Parathyroid adenoma (tissue), 2 donors: ENCODE data around the gene FGF8.

ENCODE experiments used
- H2AFZ ChIP-seq: fragments of 300-600 bp; sonication (generic); one replicate; pipeline ENCODE4 v1.7.0; 2017; ENCODE audit warnings: antibody characterized with exemption, mild to moderate bottlenecking
- H3K27ac ChIP-seq: fragments of 300-600 bp; sonication (generic); one replicate; pipeline ENCODE4 v1.7.0; 2017
- H3K27me3 ChIP-seq: fragments of 300-600 bp; sonication (generic); one replicate; pipeline ENCODE4 v1.7.0; 2017; ENCODE audit warnings: low read length; ENCODE audit not compliant: control insufficient read depth, insufficient read depth
- H3K36me3 ChIP-seq: fragments of 300-600 bp; sonication (generic); one replicate; pipeline ENCODE4 v1.7.0; 2017; ENCODE audit warnings: low read length; ENCODE audit not compliant: control insufficient read depth, insufficient read depth
- H3K4me1 ChIP-seq: fragments of 300-600 bp; sonication (generic); one replicate; pipeline ENCODE4 v1.7.0; 2017; ENCODE audit warnings: control low read depth
- H3K4me2 ChIP-seq: fragments of 300-600 bp; sonication (generic); one replicate; pipeline ENCODE4 v1.7.0; 2017; ENCODE audit warnings: low read length
- H3K4me3 ChIP-seq: fragments of 300-600 bp; sonication (generic); one replicate; pipeline ENCODE4 v1.7.0; 2017; ENCODE audit warnings: low read depth, low read length
- H3K79me2 ChIP-seq: fragments of 300-600 bp; sonication (generic); one replicate; pipeline ENCODE4 v1.7.0; 2017; ENCODE audit warnings: control low read depth
- H3K9ac ChIP-seq: fragments of 300-600 bp; sonication (generic); one replicate; pipeline ENCODE4 v1.7.0; 2017; ENCODE audit warnings: mild to moderate bottlenecking
- H3K9me3 ChIP-seq: fragments of 300-600 bp; sonication (generic); one replicate; pipeline ENCODE4 v1.7.0; 2017; ENCODE audit warnings: low read length; ENCODE audit not compliant: control insufficient read depth
- TF ChIP-seq, protein P1 (sequence below): fragments of 300-600 bp; sonication (generic); IDR thresholded peaks from one replicate; pipeline ENCODE4 v1.7.0; 2017; ENCODE audit warnings: antibody characterized with exemption, mild to moderate bottlenecking
- donor health status: primary hyperparathyroidism.

Gene FGF8

DNA sequence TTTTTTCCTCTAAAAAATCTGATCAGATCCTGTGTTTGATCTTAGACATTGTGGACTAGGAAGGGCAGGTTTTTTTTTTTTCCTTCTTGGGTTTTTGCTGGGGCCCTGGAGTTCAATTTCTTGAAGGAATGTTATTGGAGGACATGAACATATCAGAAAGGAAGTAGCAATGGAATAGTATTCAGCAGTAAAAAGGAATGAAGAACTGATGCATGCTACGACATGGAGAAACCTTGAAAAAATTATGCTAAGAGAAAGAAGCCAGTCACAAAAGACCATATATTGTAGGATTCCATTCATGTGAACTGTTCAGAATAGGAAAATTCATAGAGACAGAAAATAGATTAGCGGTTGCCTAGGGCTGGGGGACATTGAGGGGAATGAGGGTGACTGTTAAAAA lies 34.0 kb downstream of the FGF8 start:
- no peaks in the 10 kb centered on the region for H3K79me2 ChIP-seq
- TF ChIP-seq, protein P1, sequence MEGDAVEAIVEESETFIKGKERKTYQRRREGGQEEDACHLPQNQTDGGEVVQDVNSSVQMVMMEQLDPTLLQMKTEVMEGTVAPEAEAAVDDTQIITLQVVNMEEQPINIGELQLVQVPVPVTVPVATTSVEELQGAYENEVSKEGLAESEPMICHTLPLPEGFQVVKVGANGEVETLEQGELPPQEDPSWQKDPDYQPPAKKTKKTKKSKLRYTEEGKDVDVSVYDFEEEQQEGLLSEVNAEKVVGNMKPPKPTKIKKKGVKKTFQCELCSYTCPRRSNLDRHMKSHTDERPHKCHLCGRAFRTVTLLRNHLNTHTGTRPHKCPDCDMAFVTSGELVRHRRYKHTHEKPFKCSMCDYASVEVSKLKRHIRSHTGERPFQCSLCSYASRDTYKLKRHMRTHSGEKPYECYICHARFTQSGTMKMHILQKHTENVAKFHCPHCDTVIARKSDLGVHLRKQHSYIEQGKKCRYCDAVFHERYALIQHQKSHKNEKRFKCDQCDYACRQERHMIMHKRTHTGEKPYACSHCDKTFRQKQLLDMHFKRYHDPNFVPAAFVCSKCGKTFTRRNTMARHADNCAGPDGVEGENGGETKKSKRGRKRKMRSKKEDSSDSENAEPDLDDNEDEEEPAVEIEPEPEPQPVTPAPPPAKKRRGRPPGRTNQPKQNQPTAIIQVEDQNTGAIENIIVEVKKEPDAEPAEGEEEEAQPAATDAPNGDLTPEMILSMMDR, result no peak
- H3K9ac ChIP-seq, result no peak overlapping the region
- no peak overlapping the region for H3K4me3 ChIP-seq
- no peak overlapping the region for H3K4me2 ChIP-seq
- no peaks in the 10 kb centered on the region for H3K4me1 ChIP-seq
- no peak overlapping the region for H2AFZ ChIP-seq
- H3K36me3 ChIP-seq, result no peaks in the 10 kb centered on the region
- H3K27me3 ChIP-seq, result no peaks in the 10 kb centered on the region
- no peak overlapping the region for H3K27ac ChIP-seq
- H3K9me3 ChIP-seq, result no peaks in the 10 kb centered on the region

GRCh38 chr10:101736666-101737065 lies 39.2 kb downstream of the FGF8 start:
- TF ChIP-seq, protein P1, result no peak
- Histone ChIP-seq H3K9me3 (no peaks in the 10 kb centered on the region), H2AFZ (no peak overlapping the region), H3K9ac (no peak overlapping the region), H3K36me3 (no peaks in the 10 kb centered on the region), H3K4me3 (no peak overlapping the region), H3K27ac (no peak overlapping the region), H3K4me1 (no peaks in the 10 kb centered on the region), H3K4me2 (no peak overlapping the region), H3K27me3 (no peaks in the 10 kb centered on the region), H3K79me2 (no peaks in the 10 kb centered on the region)

GRCh38 chr10:101732096-101732495 lies 43.8 kb downstream of the FGF8 start:
- Histone ChIP-seq H3K4me3 (no peak overlapping the region), H3K79me2 (no peaks in the 10 kb centered on the region), H3K36me3 (no peaks in the 10 kb centered on the region), H3K27ac (no peak overlapping the region), H3K27me3 (no peaks in the 10 kb centered on the region), H3K9me3 (no peaks in the 10 kb centered on the region), H3K4me2 (no peak overlapping the region), H2AFZ (no peak overlapping the region), H3K4me1 (no peaks in the 10 kb centered on the region), H3K9ac (no peak overlapping the region)
- TF ChIP-seq, protein P1, result no peak

- H2AFZ ChIP-seq, result no peak overlapping the region
- no peak overlapping the region for H3K9ac ChIP-seq
- peaks cover 2% of the 10 kb centered on the region for H3K4me1 ChIP-seq
- H3K4me3 ChIP-seq, result no peak overlapping the region
- no peak overlapping the region for H3K27ac ChIP-seq
- H3K79me2 ChIP-seq, result no peaks in the 10 kb centered on the region
- no peaks in the 10 kb centered on the region for H3K27me3 ChIP-seq
- no peak overlapping the region for H3K4me2 ChIP-seq
- TF ChIP-seq, protein P1, result no peak
- H3K36me3 ChIP-seq, result no peaks in the 10 kb centered on the region
- H3K9me3 ChIP-seq, result no peaks in the 10 kb centered on the region
Observed at GRCh38 chr10:101726115-101726387, 49.9 kb downstream of the FGF8 start.

- Histone ChIP-seq H3K4me2 (no peak overlapping the region), H3K4me3 (no peak overlapping the region), H3K9me3 (no peaks in the 10 kb centered on the region), H3K9ac (no peak overlapping the region), H3K27me3 (no peaks in the 10 kb centered on the region), H3K4me1 (peaks cover 2% of the 10 kb centered on the region), H3K79me2 (no peaks in the 10 kb centered on the region), H3K27ac (no peak overlapping the region), H2AFZ (no peak overlapping the region), H3K36me3 (no peaks in the 10 kb centered on the region)
- TF ChIP-seq, protein P1, result no peak
Observed at GRCh38 chr10:101725296-101726114, 50.4 kb downstream of the FGF8 start.
